Endodermal cell (in vitro differentiated cells): ENCODE measurements around the gene SCUBE2. TPM values are rescaled to one million over a fixed set of nuclear protein-coding genes. Genes with fewer than 3 reads are reported as not detected.

Experiments
- DNase-seq: peaks from one replicate; pipeline ENCODE4 v3.0.0-alpha.2; 2017
- H3K27ac ChIP-seq: 2 replicates; pipeline ENCODE4 v1.5.1; 2013; ENCODE audit warnings: mild to moderate bottlenecking, low read depth, low read length, moderate library complexity
- H3K27me3 ChIP-seq: 2 replicates; pipeline ENCODE4 v1.6.1; 2013; ENCODE audit warnings: mild to moderate bottlenecking, low read length, moderate library complexity; ENCODE audit not compliant: insufficient read depth, control insufficient read depth, poor library complexity, severe bottlenecking
- H3K36me3 ChIP-seq: 2 replicates; pipeline ENCODE4 v1.7.0; 2013; ENCODE audit warnings: mild to moderate bottlenecking, low read length, moderate library complexity; ENCODE audit not compliant: control insufficient read depth, insufficient read depth
- H3K4me1 ChIP-seq: one replicate; pipeline ENCODE4 v1.7.0; 2013; ENCODE audit warnings: low read length; ENCODE audit not compliant: control insufficient read depth, insufficient read depth
- H3K4me3 ChIP-seq: 2 replicates; pipeline ENCODE4 v1.5.1; 2013; ENCODE audit warnings: mild to moderate bottlenecking, low read length, moderate library complexity
- H3K9ac ChIP-seq: 2 replicates; pipeline ENCODE4 v1.6.1; 2013; ENCODE audit warnings: mild to moderate bottlenecking, low read length, moderate library complexity; ENCODE audit not compliant: poor library complexity, severe bottlenecking; ENCODE audit errors: extremely low read depth
- H3K9me3 ChIP-seq: 2 replicates; pipeline ENCODE4 v1.6.1; 2013; ENCODE audit warnings: mild to moderate bottlenecking, low read length, moderate library complexity; ENCODE audit not compliant: control insufficient read depth
- H3K27ac Mint-ChIP-seq: 2 replicates; pipeline ENCODE4 v1.8.0; 2020; ENCODE audit warnings: mixed read lengths
- H3K27me3 Mint-ChIP-seq: 2 replicates; pipeline ENCODE4 v1.8.0; 2021; ENCODE audit warnings: mild to moderate bottlenecking, mixed read lengths; ENCODE audit not compliant: insufficient read depth
- H3K36me3 Mint-ChIP-seq: 2 replicates; pipeline ENCODE4 v1.8.0; 2020; ENCODE audit warnings: low read depth, mixed read lengths
- H3K4me1 Mint-ChIP-seq: 2 replicates; pipeline ENCODE4 v1.8.0; 2020; ENCODE audit warnings: mixed read lengths
- H3K4me3 Mint-ChIP-seq: 2 replicates; pipeline ENCODE4 v1.8.0; 2020; ENCODE audit warnings: mild to moderate bottlenecking, moderate library complexity, mixed read lengths
- H3K9me3 Mint-ChIP-seq: 2 replicates; pipeline ENCODE4 v1.8.0; 2020; ENCODE audit warnings: mild to moderate bottlenecking, mixed read lengths
- CTCF ChIP-seq: fragments of 200-600 bp; sonication (generic); conservative IDR thresholded peaks from 2 replicates; pipeline ENCODE4 v1.5.0; 2021; ENCODE audit warnings: antibody characterized with exemption, mild to moderate bottlenecking
- WGBS, 2 experiments: methylation state at CpG; one replicate each; pipeline versions ENCODE4 v1.1.5 to v1.1.7; 2013; ENCODE audit warnings: missing lambda C conversion rate in 2 of 2, mixed read lengths in 1 of 2; ENCODE audit not compliant: insufficient coverage in 1 of 2, insufficient read length in 1 of 2; 5-methylcytosine and 5-hydroxymethylcytosine counted together
- total RNA-seq, 2 donors: library from RNA; stranded (reverse); fragmentation: NEBNext Ultra II Directional in 1 of 2; extraction: Animal tissue kit (Norgen Biotek cat#: 25700) in 1 of 2; gene quantifications; 2 replicates in 1 of 2; 3 replicates in 1 of 2; pipeline ENCODE4 v1.2.1, GENCODE V29; 2021

The SCUBE2 gene
- total RNA-seq, 2 donors from 2014 or later = 1.5 to 2.0 TPM

GRCh38 chr11:9130297-9130696, 38.9 kb upstream of the SCUBE2 start:
- peaks cover 24% of the 10 kb centered on the region for H3K36me3 ChIP-seq
- 95 to 100% methylated on average over 1 of the region's 1 CpG for WGBS, 2 experiments
- peaks cover 9% of the 10 kb centered on the region for H3K9me3 Mint-ChIP-seq
- peaks cover 3% of the 10 kb centered on the region for H3K4me1 Mint-ChIP-seq
- H3K4me3 ChIP-seq = no peak overlapping the region
- H3K27me3 ChIP-seq = no peaks in the 10 kb centered on the region
- no peaks in the 10 kb centered on the region for H3K27me3 Mint-ChIP-seq
- no peak overlapping the region for H3K9ac ChIP-seq
- no peak for DNase-seq
- H3K27ac ChIP-seq = no peak overlapping the region
- H3K27ac Mint-ChIP-seq = no peak overlapping the region
- TF ChIP-seq CTCF = peak; percentile 44
- H3K4me3 Mint-ChIP-seq = no peak overlapping the region
- H3K4me1 ChIP-seq = no peaks in the 10 kb centered on the region
- H3K36me3 Mint-ChIP-seq = peaks cover 27% of the 10 kb centered on the region
- peaks cover 5% of the 10 kb centered on the region for H3K9me3 ChIP-seq

DNA sequence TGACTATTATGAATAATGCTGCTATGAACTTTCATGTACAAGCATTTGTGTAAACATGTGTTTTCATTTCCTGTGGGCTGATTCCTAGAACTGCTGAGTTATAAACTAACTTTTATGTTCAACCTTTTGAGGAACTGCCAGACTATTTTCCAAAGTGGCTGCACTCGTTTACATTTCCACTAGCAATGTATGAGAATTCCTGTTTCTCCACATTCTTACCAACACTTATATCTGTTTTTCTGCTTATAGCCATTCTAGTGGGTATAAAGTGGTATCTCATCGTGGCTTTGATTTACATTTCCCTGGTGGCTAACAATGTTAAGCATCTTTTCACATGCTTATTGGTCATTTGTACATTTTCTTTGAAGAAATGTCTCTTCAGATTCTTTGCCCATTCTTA, 35.2 kb upstream of the SCUBE2 start:
- no peak overlapping the region for H3K27ac ChIP-seq
- Mint-ChIP-seq H3K27ac (no peak overlapping the region), H3K4me3 (no peak overlapping the region), H3K9me3 (peaks cover 9% of the 10 kb centered on the region), H3K27me3 (no peaks in the 10 kb centered on the region), H3K36me3 (peaks cover 13% of the 10 kb centered on the region), H3K4me1 (peaks cover 3% of the 10 kb centered on the region)
- no peak overlapping the region for H3K4me3 ChIP-seq
- WGBS, 2 experiments = 70 to 100% methylated on average over 1 to 2 of the region's 2 CpGs
- no peaks in the 10 kb centered on the region for H3K27me3 ChIP-seq
- no peaks in the 10 kb centered on the region for H3K4me1 ChIP-seq
- H3K36me3 ChIP-seq = peaks cover 9% of the 10 kb centered on the region
- peaks cover 5% of the 10 kb centered on the region for H3K9me3 ChIP-seq
- no peak for TF ChIP-seq CTCF
- DNase-seq = no peak
- no peak overlapping the region for H3K9ac ChIP-seq

- Mint-ChIP-seq H3K27me3 (no peaks in the 10 kb centered on the region), H3K4me3 (no peak overlapping the region), H3K36me3 (peaks cover 13% of the 10 kb centered on the region), H3K9me3 (peaks cover 9% of the 10 kb centered on the region), H3K4me1 (peaks cover 11% of the 10 kb centered on the region), H3K27ac (no peak overlapping the region)
- no peak for TF ChIP-seq CTCF
- DNase-seq = no peak
- Histone ChIP-seq H3K9me3 (peaks cover 5% of the 10 kb centered on the region), H3K9ac (no peak overlapping the region), H3K4me3 (no peak overlapping the region), H3K27ac (no peak overlapping the region), H3K36me3 (peaks cover 9% of the 10 kb centered on the region), H3K4me1 (no peaks in the 10 kb centered on the region), H3K27me3 (no peaks in the 10 kb centered on the region)
- 83 to 97% methylated on average over 1 to 2 of the region's 2 CpGs for WGBS, 2 experiments
Measured at GRCh38 chr11:9125185-9125886, 33.9 kb upstream of the SCUBE2 start.
